Neural cell (in vitro differentiated cells): ENCODE results near the gene PDE4D. TPM values are rescaled to one million over a fixed set of nuclear protein-coding genes. Genes with fewer than 3 reads are reported as not detected.

Experiments
- H2AFZ ChIP-seq: fragments of 200-600, 300-800 bp; sonication (generic), shearing (Covaris generic); 2 replicates; pipeline ENCODE4 v1.6.0; 2014; ENCODE audit warnings: low read depth, mild to moderate bottlenecking, antibody characterized with exemption, low read length, moderate library complexity
- H3F3A ChIP-seq: fragments of 200-600 bp; shearing (Covaris generic); 2 replicates; pipeline ENCODE4 v1.6.1; 2016; ENCODE audit warnings: mild to moderate bottlenecking, moderate library complexity, mixed read lengths, antibody characterized with exemption, low read length; ENCODE audit not compliant: insufficient read depth, poor library complexity, severe bottlenecking
- H3K27ac ChIP-seq: fragments of 200-600, 300-800 bp; sonication (generic), shearing (Covaris generic); 2 replicates; pipeline ENCODE4 v1.5.1; 2014; ENCODE audit warnings: mild to moderate bottlenecking, low read length, moderate library complexity
- H3K27me3 ChIP-seq: fragments of 300-800, 200-600 bp; sonication (generic), shearing (Covaris generic); 2 replicates; pipeline ENCODE4 v1.6.0; 2014; ENCODE audit warnings: mild to moderate bottlenecking, low read depth, low read length, moderate library complexity; ENCODE audit not compliant: insufficient read depth
- H3K36me3 ChIP-seq: fragments of 300-800, 200-600 bp; sonication (generic), shearing (Covaris generic); 2 replicates; pipeline ENCODE4 v1.5.1; 2014; ENCODE audit warnings: mild to moderate bottlenecking, antibody characterized with exemption, low read length, moderate library complexity; ENCODE audit not compliant: insufficient read depth
- H3K4me2 ChIP-seq: fragments of 300-800, 200-600 bp; sonication (generic), shearing (Covaris generic); 2 replicates; pipeline ENCODE4 v1.6.0; 2014; ENCODE audit warnings: mild to moderate bottlenecking, low read length
- H3K4me3 ChIP-seq: fragments of 300-800, 200-600 bp; sonication (generic), shearing (Covaris generic); 2 replicates; pipeline ENCODE4 v1.5.1; 2014; ENCODE audit warnings: mild to moderate bottlenecking, low read length, moderate library complexity
- H3K79me2 ChIP-seq: fragments of 200-600 bp; shearing (Covaris generic); replicated peaks from 2 replicates; pipeline ENCODE4 v1.6.0; 2014; ENCODE audit warnings: mild to moderate bottlenecking, low read length, moderate library complexity; ENCODE audit not compliant: insufficient read depth
- H3K9ac ChIP-seq: fragments of 300-800, 200-600 bp; sonication (generic), shearing (Covaris generic); 2 replicates; pipeline ENCODE4 v1.6.1; 2016; ENCODE audit warnings: mild to moderate bottlenecking, low read length, mixed read lengths
- H3K9me2 ChIP-seq: fragments of 200-600 bp; shearing (Covaris generic); 2 replicates; pipeline ENCODE4 v1.6.1; 2016; ENCODE audit warnings: mild to moderate bottlenecking, low read length, mixed read lengths; ENCODE audit not compliant: insufficient read depth
- H3K9me3 ChIP-seq: fragments of 200-600, 300-800 bp; sonication (generic), shearing (Covaris generic); 2 replicates; pipeline ENCODE4 v1.6.1; 2016; ENCODE audit warnings: mild to moderate bottlenecking, mixed run types, low read length, moderate library complexity, mixed read lengths
- H4K20me1 ChIP-seq: fragments of 200-600 bp; shearing (Covaris generic); 2 replicates; pipeline ENCODE4 v1.6.1; 2016; ENCODE audit warnings: mild to moderate bottlenecking, mixed run types; ENCODE audit not compliant: insufficient read depth
- CTCF ChIP-seq: fragments of 450-650 bp; IDR thresholded peaks from 2 replicates; pipeline ENCODE4 v1.5.1; 2014; ENCODE audit warnings: antibody characterized with exemption, mild to moderate bottlenecking, moderate library complexity; ENCODE audit not compliant: poor library complexity, severe bottlenecking
- EP300 ChIP-seq: fragments of 450-650 bp; conservative IDR thresholded peaks from 2 replicates; pipeline ENCODE4 v1.6.1; 2014; ENCODE audit warnings: antibody characterized with exemption, mild to moderate bottlenecking, moderate library complexity; ENCODE audit not compliant: poor library complexity, severe bottlenecking
- EZH2 ChIP-seq: fragments of 200-600, 300-800 bp; shearing (Covaris generic), sonication (generic); IDR thresholded peaks from 2 replicates; pipeline ENCODE4 v1.6.1; 2014; ENCODE audit warnings: antibody characterized with exemption, low read length, borderline replicate concordance, mild to moderate bottlenecking; ENCODE audit not compliant: insufficient read depth, poor library complexity, severe bottlenecking
- MXI1 ChIP-seq: fragments of 450-650 bp; conservative IDR thresholded peaks from 2 replicates; pipeline ENCODE4 v1.6.1; 2014; ENCODE audit warnings: antibody characterized with exemption, mild to moderate bottlenecking; ENCODE audit not compliant: poor library complexity, severe bottlenecking
- POLR2AphosphoS5 ChIP-seq: IDR thresholded peaks from 2 replicates; pipeline ENCODE4 v1.6.1; 2012
- RAD21 ChIP-seq: fragments of 450-650 bp; conservative IDR thresholded peaks from 2 replicates; pipeline ENCODE4 v1.6.1; 2014; ENCODE audit warnings: antibody characterized with exemption, mild to moderate bottlenecking, moderate library complexity
- REST ChIP-seq: IDR thresholded peaks from 2 replicates; pipeline ENCODE4 v1.6.1; 2012; ENCODE audit warnings: borderline replicate concordance
- SMC3 ChIP-seq: fragments of 450-650 bp; conservative IDR thresholded peaks from 2 replicates; pipeline ENCODE4 v1.6.1; 2014; ENCODE audit warnings: antibody characterized with exemption, mild to moderate bottlenecking, moderate library complexity; ENCODE audit not compliant: poor library complexity
- TAF1 ChIP-seq: IDR thresholded peaks from 2 replicates; pipeline ENCODE4 v1.6.1; 2012; ENCODE audit warnings: low read depth
- polyA plus RNA-seq: library from polyadenylated mRNA; depleted of rRNA; stranded (reverse); fragments of >200 nt; gene quantifications from 2 replicates; pipeline ENCODE4 v1.2.3, GENCODE V29; 2014

Gene PDE4D
- polyA plus RNA-seq, 1 donor from 2014 or later, result 42.8 TPM

- Histone ChIP-seq H2AFZ (no peak overlapping the region), H3K79me2 (no peaks in the 10 kb centered on the region), H3K4me3 (no peak overlapping the region), H3K9me2 (no peaks in the 10 kb centered on the region), H3K9ac (no peak overlapping the region), H3K27me3 (no peaks in the 10 kb centered on the region), H3K4me2 (no peak overlapping the region), H3K27ac (no peak overlapping the region), H4K20me1 (no peaks in the 10 kb centered on the region), H3K36me3 (no peaks in the 10 kb centered on the region), H3K9me3 (no peaks in the 10 kb centered on the region), H3F3A (no peaks in the 10 kb centered on the region)
- no peak for TF ChIP-seq EZH2
- no peak for TF ChIP-seq RAD21
- no peak for TF ChIP-seq CTCF
- TF ChIP-seq SMC3, result no peak
- TF ChIP-seq MXI1, result no peak
- no peak for TF ChIP-seq TAF1
- TF ChIP-seq EP300, result no peak
- no peak for TF ChIP-seq POLR2AphosphoS5
- TF ChIP-seq REST, result no peak
Measured at GRCh38 chr5:59648949-59649921, 244.3 kb downstream of the PDE4D start.

- no peaks in the 10 kb centered on the region for H3K9me2 ChIP-seq
- H2AFZ ChIP-seq, result no peak overlapping the region
- H3K79me2 ChIP-seq, result no peaks in the 10 kb centered on the region
- H4K20me1 ChIP-seq, result no peaks in the 10 kb centered on the region
- H3K4me2 ChIP-seq, result no peak overlapping the region
- no peaks in the 10 kb centered on the region for H3F3A ChIP-seq
- TF ChIP-seq REST (no peak), RAD21 (no peak), EZH2 (no peak)
- H3K27me3 ChIP-seq, result no peaks in the 10 kb centered on the region
- no peak overlapping the region for H3K4me3 ChIP-seq
- H3K9ac ChIP-seq, result no peak overlapping the region
- no peaks in the 10 kb centered on the region for H3K9me3 ChIP-seq
- H3K27ac ChIP-seq, result no peak overlapping the region
- H3K36me3 ChIP-seq, result no peaks in the 10 kb centered on the region
Measured at GRCh38 chr5:59648038-59648831, 245.3 kb downstream of the PDE4D start.
